HG03196 (cell line): ENCODE data around the gene DNM3.

ENCODE experiments used
- ATAC-seq: cut with Tn5 transposase; IDR thresholded peaks from one replicate; pipeline ENCODE4 v1.9.1; 2021; ENCODE audit not compliant: unreplicated experiment

The DNM3 gene

GRCh38 chr1:172155766-172156165 is 314.5 kb downstream of the DNM3 start:
- no peak for ATAC-seq

GRCh38 chr1:172162236-172162635 is 320.9 kb downstream of the DNM3 start:
- ATAC-seq, result no peak

- ATAC-seq, result no peak
Measured at GRCh38 chr1:172163498-172164215, 322.4 kb downstream of the DNM3 start.

DNA sequence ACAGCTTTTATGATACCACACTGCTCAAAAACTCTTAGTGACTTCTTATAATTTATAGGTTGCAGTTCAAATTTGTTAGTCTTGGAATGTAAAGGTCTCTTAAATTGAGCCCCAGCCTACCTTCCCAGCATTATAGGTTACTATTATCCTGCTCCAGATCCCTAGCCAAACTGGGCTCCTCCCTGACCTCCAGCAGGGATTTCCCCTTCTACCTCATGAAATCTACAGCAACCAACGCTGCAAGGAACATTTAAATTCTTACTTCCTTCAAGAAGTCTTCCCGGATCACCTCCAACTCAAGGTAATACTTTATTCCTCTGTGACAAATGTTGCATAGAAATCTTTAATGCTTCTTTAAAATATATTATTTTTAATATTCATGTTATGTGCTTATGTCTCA is 324.1 kb downstream of the DNM3 start:
- ATAC-seq, result no peak

- no peak for ATAC-seq
Measured at GRCh38 chr1:172167796-172168596, 326.7 kb downstream of the DNM3 start.

- no peak for ATAC-seq
Measured at GRCh38 chr1:172168597-172168872, 327.2 kb downstream of the DNM3 start.

- no peak for ATAC-seq
Measured at GRCh38 chr1:172169836-172170235, 328.5 kb downstream of the DNM3 start.

DNA sequence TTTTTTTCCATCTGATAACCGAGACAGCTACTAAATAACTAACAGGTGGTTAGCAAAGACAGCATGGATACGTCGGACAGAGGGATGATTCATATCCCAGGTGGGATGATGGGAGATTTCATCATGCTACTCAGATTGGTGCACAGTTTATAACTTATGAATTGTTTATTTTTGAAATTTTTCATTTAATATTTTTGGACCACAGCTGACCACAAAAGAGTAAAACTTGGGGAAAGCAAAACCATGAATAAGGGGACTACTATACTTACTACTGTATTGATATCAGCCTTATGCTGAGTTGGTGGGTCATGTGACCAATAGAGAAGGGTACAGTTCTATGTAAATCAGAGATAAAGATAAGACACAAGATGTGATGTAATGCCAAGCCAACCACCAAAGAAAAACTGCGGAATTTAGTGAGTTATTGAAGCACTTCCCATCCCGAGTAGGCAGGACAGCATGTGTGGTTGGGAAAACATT is 331.1 kb downstream of the DNM3 start:
- no peak for ATAC-seq

DNA sequence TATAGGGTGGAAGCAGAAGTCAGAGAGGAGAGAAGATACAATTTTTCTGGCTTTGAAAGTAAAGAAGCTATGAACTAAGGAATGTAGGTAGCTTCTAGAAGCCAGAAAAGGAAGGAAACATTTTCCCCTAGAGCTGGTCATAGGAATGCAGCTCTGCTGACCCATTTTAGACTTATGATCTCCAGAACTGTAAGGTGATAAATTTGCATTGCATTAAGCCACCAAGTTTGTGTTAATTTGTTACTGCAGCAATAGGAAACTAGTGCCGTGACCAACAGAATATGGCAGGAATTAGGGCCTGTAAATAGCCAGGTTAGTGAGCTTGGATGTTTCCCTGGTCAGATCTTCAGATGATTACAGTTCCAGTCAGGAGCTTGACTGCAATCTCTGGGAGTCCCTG is 334.9 kb downstream of the DNM3 start:
- ATAC-seq, result no peak

GRCh38 chr1:172177849-172178248 is 336.6 kb downstream of the DNM3 start:
- no peak for ATAC-seq

DNA sequence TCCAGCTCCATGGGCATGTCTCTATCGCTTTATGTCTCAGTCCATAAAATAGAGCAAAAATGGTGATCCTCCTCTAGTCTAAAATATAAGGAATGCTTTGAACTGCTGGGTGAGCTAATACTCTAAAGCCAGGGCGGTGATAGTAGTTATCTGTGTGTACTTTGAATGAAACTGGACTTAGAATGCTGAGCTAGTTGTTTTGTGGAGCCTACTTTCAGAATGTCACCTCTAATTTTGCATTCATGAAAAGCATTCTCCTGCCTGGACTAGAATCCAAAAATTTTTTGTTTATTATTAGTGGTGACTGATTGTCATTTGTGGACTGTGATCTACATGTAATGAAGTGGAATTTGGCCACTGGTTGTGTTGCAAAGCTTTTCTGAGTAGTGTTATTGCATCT is 337.6 kb downstream of the DNM3 start:
- no peak for ATAC-seq

GRCh38 chr1:172179918-172180317 is 338.6 kb downstream of the DNM3 start:
- no peak for ATAC-seq

GRCh38 chr1:172180501-172181285 is 339.4 kb downstream of the DNM3 start:
- ATAC-seq, result peak; percentile 53

DNA sequence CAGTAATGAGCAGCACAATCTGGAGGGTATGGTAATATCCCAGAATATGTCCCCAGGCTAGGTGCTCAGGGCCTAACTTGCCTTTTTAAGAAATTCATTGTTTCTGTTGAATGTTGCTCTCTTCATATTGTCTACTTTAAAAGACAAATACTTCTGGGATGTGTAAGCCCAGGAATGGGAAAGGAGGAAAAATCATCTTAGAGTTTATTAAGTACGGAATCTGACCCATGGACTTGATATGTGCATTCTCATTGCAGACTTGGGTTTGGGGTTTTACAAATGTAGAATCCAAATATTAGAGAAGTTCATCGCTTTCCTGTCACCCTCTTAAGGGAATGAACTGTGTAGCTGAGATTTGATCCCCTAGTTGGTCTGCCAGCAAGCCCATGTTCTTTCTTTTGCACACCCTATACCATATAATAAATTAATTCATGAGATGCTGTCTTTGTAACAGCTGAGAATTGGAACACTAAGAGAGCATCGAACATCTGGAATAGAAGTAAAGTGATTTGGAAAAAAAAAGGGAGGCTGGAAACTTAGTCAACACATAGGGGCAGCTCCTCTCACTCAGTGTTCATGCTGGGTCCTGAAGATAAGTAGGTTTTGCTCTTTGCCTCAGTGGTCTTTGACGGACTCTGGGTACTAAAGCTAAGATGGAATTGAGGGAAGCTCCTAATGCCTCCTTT is 343.4 kb downstream of the DNM3 start:
- ATAC-seq, result peak; percentile 3

GRCh38 chr1:172185211-172185610 is 343.9 kb downstream of the DNM3 start:
- peak; percentile 60 for ATAC-seq

DNA sequence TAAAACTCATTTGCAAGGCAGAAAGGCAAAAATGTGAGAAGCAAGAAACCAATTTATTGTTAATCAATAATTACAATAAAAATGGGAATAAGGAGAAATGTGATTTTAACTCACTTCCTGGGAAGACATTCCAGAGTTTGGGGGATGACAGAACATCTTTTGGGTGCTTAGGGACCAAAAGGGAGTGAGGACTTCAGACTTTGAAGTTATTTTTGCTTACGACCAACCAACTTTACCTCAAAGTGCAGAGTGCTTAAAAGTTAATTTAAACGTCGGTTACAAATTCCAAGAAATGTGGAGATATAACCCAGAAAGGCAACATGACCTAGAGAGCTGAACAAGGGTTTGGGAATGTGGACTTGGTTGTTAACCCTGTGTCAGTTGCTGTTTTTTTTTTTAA is 344.7 kb downstream of the DNM3 start:
- ATAC-seq, result no peak

DNA sequence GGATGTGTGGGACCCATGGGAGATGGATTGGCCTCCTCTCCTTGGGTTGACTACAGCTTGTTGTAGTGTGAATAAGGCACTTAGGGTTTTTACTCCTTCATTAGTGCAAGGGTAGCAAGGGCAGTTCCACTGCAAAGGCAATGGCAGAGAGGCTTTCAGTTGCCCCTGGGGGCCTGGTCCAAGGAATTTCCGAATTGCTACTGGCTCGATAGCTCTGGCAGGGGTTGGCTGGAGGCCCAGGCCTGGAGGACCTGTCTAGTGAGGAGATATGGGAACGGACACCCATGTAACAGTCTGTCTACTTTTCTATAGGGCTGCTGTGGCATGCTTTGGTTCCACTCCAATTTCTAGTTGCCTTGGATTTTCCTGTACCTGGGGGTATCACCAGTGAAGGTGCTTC is 360.3 kb downstream of the DNM3 start:
- ATAC-seq, result no peak

GRCh38 chr1:172203135-172203823 is 362.0 kb downstream of the DNM3 start:
- ATAC-seq, result no peak

DNA sequence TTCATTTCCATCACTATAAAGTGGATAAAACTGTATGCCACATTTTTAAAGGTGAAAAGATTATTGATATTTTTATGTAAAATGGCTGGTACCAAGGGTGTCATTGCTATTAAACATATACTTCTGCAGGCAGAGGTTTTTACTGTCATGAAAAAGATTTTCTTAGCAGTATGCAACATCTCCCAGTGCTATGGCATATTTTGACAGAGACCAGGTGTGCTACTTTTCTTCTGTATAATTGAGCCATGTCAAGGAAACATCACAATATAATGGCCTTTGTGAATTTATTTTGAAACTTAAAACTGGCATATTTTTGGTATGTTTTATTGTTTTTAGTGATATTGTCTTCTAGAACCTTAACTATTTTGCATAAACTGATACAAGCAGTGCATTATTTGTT is 362.6 kb downstream of the DNM3 start:
- no peak for ATAC-seq

DNA sequence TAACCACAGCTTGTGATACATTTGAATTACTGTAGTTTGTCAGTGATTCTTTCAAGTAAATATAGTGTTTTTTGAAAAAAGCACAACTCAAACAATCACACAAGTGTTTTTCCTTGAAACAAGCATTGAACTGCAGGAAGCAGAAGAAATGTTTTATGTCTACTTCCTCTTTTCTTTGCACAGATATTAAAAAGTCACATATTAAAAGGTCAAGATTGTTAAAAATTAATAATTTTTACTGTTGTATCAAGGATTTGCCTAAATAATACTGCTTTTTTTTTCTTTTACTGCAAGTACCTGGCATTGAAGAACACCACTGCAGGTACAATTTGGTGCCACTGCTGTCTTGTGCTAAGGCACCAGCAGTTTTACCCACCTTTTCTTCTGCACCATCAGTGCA is 365.0 kb downstream of the DNM3 start:
- ATAC-seq, result no peak

- ATAC-seq, result no peak
Measured at GRCh38 chr1:172208635-172209034, 367.3 kb downstream of the DNM3 start.
